ENCODE measurements around the gene SYNE1.
A peak's percentile ranks its signal among the peaks of the same experiment; 100 is the strongest.

The SYNE1 gene

GRCh38 chr6:152301021-152301764, 336.0 kb downstream of the SYNE1 start:
- peak; percentile 84 for DNase-seq (ENCODE audit: low read depth)
- TF ChIP-seq CTCF (conservative IDR thresholded peaks at IDR 0.05; ENCODE audit: low read depth, low read length): no peak
- H3K4me3 ChIP-seq (ENCODE audit: low read depth, low read length): peak overlapping the region; percentile 79

- peak overlapping the region; percentile 79 for H3K4me3 ChIP-seq (ENCODE audit: low read depth, low read length)
- no peak for TF ChIP-seq CTCF (conservative IDR thresholded peaks at IDR 0.05; ENCODE audit: low read depth, low read length)
- no peak for DNase-seq (ENCODE audit: low read depth)
Measured at GRCh38 chr6:152300517-152300916, 336.6 kb downstream of the SYNE1 start.

GRCh38 chr6:152298848-152299735, 338.1 kb downstream of the SYNE1 start:
- no peak for TF ChIP-seq CTCF (conservative IDR thresholded peaks at IDR 0.05; ENCODE audit: low read depth, low read length)
- no peak for DNase-seq (ENCODE audit: low read depth)
- H3K4me3 ChIP-seq (ENCODE audit: low read depth, low read length): no peak overlapping the region

GRCh38 chr6:152298055-152298647, 339.0 kb downstream of the SYNE1 start:
- no peak overlapping the region for H3K4me3 ChIP-seq (ENCODE audit: low read depth, low read length)
- no peak for TF ChIP-seq CTCF (conservative IDR thresholded peaks at IDR 0.05; ENCODE audit: low read depth, low read length)
- DNase-seq (ENCODE audit: low read depth): no peak

- H3K4me3 ChIP-seq (ENCODE audit: low read depth, low read length): no peak overlapping the region
- peak; percentile 31 for DNase-seq (ENCODE audit: low read depth)
- no peak for TF ChIP-seq CTCF (conservative IDR thresholded peaks at IDR 0.05; ENCODE audit: low read depth, low read length)
Measured at GRCh38 chr6:152296648-152297376, 340.4 kb downstream of the SYNE1 start.

- TF ChIP-seq CTCF (conservative IDR thresholded peaks at IDR 0.05; ENCODE audit: low read depth, low read length): no peak
- DNase-seq (ENCODE audit: low read depth): no peak
- H3K4me3 ChIP-seq (ENCODE audit: low read depth, low read length): no peak overlapping the region
Measured at GRCh38 chr6:152295920-152296319, 341.2 kb downstream of the SYNE1 start.

Measured in choroid plexus epithelial cell (primary cell).